ENCODE data around the gene MPZL1.

DNA sequence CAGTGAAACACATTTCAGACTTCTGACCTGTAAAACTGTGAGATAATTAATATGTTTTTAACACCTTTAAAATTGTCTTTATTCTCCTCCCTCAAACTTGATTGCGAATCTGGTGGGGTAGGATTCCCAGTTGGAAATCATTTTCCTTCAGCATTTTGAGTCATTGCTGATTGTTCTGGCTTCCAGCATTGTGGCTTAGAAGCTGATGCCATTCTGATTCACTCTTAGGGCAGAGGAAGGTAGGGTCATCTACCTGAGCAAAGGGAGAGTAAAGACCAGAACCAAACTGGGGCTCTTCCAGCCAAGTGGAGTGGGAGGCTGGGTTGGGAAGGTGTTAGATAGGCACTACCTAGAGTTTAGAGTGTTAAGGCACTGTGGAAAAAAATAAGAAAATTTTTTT lies 61.2 kb downstream of the MPZL1 start:
- TF ChIP-seq, protein P1, sequence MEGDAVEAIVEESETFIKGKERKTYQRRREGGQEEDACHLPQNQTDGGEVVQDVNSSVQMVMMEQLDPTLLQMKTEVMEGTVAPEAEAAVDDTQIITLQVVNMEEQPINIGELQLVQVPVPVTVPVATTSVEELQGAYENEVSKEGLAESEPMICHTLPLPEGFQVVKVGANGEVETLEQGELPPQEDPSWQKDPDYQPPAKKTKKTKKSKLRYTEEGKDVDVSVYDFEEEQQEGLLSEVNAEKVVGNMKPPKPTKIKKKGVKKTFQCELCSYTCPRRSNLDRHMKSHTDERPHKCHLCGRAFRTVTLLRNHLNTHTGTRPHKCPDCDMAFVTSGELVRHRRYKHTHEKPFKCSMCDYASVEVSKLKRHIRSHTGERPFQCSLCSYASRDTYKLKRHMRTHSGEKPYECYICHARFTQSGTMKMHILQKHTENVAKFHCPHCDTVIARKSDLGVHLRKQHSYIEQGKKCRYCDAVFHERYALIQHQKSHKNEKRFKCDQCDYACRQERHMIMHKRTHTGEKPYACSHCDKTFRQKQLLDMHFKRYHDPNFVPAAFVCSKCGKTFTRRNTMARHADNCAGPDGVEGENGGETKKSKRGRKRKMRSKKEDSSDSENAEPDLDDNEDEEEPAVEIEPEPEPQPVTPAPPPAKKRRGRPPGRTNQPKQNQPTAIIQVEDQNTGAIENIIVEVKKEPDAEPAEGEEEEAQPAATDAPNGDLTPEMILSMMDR (IDR thresholded peaks at IDR 0.05; ENCODE audit: insufficient read depth, low read length): no peak
- no peak for TF ChIP-seq POLR2AphosphoS5 (IDR thresholded peaks at IDR 0.05; ENCODE audit: low read depth)

Data from HL-60 (cell line).